ENCODE measurements around the gene CNOT8.

DNA sequence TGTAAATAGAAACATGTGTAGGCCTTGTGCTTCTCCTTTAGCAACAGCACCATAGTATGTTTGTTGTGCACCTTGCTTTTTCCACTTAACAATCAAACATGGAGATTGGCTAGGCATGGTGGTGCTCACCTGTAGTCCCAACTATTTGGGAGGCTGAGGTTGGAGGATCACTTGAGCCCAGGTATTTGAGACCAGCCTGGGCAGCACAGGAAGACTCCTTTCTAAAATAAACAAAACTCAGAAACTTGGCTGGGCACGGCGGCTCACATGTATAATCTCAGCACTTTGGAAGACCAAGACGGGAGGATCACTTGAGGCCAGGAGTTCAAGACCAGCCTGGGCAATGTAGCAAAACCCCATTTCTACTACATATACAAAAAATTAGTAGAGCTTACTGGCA, 7.1 kb upstream of the CNOT8 start:
- TF ChIP-seq, protein P1, sequence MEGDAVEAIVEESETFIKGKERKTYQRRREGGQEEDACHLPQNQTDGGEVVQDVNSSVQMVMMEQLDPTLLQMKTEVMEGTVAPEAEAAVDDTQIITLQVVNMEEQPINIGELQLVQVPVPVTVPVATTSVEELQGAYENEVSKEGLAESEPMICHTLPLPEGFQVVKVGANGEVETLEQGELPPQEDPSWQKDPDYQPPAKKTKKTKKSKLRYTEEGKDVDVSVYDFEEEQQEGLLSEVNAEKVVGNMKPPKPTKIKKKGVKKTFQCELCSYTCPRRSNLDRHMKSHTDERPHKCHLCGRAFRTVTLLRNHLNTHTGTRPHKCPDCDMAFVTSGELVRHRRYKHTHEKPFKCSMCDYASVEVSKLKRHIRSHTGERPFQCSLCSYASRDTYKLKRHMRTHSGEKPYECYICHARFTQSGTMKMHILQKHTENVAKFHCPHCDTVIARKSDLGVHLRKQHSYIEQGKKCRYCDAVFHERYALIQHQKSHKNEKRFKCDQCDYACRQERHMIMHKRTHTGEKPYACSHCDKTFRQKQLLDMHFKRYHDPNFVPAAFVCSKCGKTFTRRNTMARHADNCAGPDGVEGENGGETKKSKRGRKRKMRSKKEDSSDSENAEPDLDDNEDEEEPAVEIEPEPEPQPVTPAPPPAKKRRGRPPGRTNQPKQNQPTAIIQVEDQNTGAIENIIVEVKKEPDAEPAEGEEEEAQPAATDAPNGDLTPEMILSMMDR (IDR thresholded peaks at IDR 0.05; ENCODE audit: low read depth, low read length), result no peak
- no peak for TF ChIP-seq EZH2phosphoT487 (IDR thresholded peaks at IDR 0.05; ENCODE audit: low read depth)

All from OCI-LY3 (cell line).